GM18858 (cell line): ENCODE results near the gene ST6GALNAC3.

Source experiments
- ATAC-seq: cut with Tn5 transposase; IDR thresholded peaks from one replicate; pipeline ENCODE4 v1.9.1; 2021; ENCODE audit not compliant: unreplicated experiment

Gene ST6GALNAC3

DNA sequence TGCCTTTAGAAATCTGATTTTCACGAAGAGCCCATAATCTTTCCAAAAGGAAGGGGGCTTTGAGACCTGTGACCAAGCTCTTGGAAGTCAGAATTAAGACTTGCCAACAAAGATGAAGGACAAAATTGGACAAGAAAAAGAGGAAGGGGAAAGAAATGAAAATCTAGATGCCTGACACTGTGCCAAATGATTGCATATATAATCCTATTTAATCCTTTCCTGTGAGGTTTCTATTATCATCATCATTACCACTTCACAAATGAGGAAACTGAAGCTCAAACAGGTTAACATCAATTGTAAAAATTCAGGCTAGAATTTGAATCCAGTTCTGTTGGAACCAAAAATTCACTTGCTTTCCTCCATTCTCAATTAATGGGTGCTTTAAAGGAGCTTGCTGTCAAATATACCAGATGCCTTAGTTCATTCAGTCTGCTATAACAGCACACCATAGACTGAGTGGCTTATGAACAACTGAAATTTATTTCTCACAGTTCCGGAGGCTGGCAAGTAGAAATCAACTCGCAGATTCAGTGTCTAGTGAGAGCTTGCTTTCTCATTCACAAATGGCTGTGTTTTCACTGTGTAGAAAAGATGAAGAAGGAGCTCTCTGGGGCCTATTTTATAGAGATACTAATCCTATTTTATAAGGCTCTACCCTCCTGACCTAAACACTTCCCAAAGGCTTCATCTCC, 595.2 kb downstream of the ST6GALNAC3 start:
- no peak for ATAC-seq

DNA sequence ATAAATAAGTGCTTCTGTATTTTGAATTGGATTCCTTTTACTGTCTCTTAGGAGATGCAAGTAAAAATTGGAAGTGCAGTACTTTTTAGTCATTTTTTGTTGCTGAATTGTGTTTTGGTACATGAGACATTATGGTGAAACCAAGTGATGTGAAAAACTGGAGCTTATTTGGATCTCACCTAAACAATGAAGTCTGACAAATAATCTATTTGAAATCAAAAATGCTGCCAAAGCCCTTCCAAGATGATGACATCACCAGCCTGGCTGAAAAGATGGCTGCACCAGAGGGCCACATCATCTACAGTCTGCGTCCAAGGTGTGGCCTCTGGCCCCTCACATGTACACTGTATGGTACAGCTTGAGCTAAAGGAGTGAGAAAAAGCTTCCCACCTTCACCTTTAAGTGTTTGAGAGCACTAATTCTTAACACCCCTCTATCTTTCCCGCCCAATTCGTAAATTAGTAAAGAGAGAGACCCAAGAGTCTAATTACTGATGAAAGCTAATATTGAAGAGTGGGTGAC, 600.2 kb downstream of the ST6GALNAC3 start:
- no peak for ATAC-seq

DNA sequence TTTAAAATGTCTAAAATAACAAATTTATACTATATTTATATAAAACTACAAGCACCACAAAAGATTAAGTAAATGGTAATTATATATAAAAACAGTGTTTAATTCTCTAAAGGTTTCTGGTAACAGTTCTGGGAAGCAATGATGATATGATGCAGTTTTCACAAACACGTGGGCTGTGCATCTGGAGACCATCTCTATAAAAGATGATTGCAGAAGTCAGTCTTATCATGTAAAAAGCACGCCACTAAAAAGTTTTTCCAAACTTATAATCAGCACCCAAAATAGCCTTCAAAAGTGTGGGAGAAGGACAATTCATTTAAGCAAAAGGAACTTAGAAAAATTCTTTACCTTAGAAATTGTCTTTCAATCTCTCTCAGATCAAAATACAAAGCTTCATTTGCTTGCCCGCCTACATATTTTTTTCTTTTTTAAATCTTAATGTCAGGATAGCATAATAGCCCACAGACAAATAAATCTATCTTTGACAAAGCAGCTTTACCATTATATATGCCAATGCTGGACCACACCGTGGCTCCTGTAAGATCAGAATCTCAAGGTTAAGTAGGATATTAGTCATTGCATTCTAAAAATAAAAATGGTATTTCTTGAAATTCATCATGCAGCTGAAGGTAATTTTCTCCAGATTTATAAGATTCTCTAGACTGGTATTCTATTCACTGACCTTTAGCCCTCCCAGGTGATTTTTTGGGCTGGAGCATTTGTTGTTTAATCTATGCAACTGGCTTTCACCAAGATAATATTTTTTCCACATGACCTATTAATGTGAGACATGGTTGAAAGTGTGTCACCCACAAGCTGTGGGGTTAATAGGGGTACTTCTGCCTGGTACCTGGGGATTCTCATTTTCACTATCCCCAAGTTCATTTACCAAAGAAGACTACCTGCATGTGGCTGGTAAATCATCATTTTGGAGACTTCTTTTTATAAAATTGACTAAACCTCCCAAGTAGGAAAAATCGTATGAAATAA, 603.2 kb downstream of the ST6GALNAC3 start:
- peak; percentile 77 for ATAC-seq

DNA sequence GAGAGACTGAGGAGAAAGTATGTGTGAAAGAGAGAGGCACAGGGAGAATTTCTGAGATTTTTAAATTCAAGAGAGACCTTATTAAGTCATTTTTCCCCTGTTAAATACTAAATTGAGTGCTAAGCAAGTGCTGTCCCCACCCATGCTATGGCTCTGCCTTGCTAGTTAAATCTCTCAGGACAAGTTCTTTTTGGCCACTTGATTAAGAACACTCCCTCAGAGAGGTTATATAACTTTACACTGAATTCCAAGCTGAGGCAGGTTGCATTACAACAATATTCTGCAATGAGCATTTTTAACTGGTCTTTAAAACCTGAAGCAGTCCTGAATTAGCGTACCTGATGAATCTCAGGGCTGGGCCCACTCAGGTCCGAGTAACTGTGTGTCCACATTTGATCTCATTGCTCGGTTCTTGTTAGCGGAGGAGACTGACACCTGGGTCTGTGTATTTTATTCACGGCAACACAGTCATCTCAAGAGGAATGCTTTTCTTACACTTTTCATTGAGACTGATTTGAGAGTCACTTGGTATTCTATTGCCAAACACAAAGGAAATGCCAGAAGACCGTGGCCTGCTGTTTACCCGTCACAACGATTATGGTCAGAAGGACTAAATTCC, 605.1 kb downstream of the ST6GALNAC3 start:
- ATAC-seq = no peak

DNA sequence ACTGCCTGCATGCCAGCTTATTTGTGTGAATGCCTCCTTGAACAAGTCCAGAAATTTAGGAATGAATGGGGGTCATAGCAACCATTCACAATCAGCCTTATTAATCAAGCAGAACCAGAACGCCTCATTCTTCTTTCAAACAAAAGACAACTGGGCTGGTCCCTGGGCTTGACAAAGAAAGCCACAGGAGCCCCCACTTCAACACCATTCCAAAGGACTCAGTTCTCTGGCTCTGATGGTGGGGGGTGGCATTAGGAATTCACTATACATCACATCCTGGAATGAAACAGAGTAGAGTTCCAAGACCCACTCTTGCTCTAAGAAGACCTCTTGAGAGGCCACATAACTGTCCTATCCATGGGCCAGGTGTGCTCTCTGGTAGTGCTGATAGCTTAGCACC, 606.1 kb downstream of the ST6GALNAC3 start:
- no peak for ATAC-seq

DNA sequence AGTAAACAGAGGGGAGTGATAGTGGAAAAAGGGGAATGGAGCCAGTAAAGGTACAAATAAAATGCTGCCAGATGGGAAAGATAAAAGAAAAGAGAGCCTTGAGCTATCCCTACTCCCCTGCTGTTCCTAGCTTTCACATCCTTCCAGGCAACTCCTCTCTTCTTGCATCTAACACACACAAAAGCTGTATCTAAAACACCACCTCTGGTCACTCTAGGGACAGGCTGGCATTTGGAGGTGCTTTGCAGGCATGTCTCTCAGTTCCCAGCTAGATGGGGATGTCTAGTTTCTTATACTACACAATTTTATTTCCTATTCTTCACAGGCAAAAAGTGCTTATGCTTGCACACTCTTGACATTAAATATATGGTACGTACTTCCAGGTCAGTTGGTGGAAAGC, 607.6 kb downstream of the ST6GALNAC3 start:
- ATAC-seq = no peak
